HG03095 (cell line): ENCODE results near the gene GRB7.
"Not testable (repeated sequence)": the region's sequence is repeated elsewhere in the genome, so short reads cannot be mapped to it uniquely, and the experiment has no call there.

Experiments
- ATAC-seq: cut with Tn5 transposase; IDR thresholded peaks from one replicate; pipeline ENCODE4 v1.9.1; 2021; ENCODE audit warnings: moderate library complexity; ENCODE audit not compliant: unreplicated experiment

GRB7 gene

DNA sequence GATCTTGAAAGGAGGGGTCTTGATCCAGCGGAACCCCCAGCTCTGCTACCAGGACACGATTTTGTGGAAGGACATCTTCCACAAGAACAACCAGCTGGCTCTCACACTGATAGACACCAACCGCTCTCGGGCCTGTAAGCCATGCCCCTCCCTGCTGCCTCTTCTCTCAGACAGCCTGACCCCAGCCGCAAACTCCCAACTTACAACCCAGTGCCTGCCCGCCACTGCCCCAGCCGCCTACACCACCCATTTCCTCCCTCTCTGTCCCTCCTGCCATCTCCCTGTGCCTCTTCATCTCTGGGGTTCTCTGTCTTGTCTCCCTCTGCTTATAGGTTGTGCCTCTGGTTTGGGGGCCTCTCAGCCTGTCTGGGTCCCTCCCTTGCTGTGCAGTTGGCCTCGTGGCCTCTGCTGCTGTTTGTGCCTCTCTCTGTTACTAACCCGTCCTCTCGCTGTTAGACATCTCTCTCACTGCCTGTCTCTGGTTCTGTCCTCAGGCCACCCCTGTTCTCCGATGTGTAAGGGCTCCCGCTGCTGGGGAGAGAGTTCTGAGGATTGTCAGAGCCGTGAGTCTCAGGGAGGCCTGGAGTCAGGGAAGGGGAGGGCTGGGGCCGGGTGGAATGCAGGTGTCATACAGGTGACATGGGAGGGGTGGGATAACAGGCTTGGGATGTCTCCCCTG lies 28.3 kb upstream of the GRB7 start:
- ATAC-seq: no peak

DNA sequence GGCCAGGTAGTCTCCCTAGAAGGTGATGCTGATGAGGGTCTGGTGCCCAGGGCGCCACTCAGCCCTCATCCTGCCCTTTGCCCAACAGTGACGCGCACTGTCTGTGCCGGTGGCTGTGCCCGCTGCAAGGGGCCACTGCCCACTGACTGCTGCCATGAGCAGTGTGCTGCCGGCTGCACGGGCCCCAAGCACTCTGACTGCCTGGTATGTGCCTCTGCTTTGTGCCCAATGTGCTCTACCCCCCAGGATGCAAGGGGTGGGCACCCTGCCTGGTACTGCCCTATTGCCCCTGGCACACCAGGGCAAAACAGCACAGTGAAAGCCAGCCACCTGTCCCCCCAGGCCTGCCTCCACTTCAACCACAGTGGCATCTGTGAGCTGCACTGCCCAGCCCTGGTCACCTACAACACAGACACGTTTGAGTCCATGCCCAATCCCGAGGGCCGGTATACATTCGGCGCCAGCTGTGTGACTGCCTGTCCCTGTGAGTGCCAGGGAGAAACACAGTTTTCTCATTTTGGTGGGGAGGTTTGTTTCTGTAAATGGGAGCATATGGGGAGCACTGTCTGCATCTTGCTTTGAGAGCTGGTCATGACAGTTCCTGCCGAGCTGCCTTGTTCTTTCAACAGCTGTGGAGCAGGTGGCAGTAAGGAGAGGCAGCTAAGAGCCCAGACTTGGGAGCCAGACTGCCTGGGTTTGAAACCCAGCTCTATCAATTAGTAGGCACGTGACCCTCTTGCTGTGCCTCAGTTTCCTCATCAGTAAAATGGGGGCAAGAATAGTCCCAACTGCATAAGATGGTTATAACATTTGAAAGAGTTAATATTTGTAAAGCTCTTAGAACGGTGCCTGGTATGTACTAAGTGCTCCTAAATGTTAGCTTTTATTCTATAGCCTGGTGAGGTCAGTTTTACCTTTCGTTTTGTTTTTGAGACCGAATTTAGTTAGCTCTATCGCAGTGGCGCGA lies 27.5 kb upstream of the GRB7 start:
- no peak for ATAC-seq

DNA sequence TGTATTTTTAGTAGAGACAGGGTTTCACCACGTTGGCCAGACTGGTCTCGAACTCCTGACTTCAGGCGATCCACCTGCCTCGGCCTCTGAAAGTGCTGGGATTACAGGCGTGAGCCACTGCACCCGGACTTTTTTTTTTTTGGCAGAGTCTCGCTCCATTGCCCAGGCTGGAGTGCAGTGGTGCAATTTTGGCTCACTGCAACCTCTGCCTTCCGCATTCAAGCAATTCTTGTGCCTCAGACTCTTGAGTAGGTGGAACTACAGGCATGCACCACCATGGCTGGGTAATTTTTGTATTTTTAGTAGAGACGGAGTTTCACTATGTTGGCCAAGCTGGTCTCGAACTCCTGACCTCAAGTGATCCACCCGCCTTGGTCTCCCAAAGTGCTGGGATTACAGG lies 26.7 kb upstream of the GRB7 start:
- ATAC-seq: not testable (repeated sequence)

DNA sequence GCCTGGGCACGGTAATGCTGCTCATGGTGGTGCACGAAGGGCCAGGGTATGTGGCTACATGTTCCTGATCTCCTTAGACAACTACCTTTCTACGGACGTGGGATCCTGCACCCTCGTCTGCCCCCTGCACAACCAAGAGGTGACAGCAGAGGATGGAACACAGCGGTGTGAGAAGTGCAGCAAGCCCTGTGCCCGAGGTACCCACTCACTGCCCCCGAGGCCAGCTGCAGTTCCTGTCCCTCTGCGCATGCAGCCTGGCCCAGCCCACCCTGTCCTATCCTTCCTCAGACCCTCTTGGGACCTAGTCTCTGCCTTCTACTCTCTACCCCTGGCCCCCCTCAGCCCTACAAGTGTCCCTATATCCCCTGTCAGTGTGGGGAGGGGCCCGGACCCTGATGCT lies 25.9 kb upstream of the GRB7 start:
- no peak for ATAC-seq

GRCh38 chr17:39714234-39714633 lies 23.5 kb upstream of the GRB7 start:
- ATAC-seq: no peak

- no peak for ATAC-seq
These were observed 22.2 kb upstream of the GRB7 start for GRCh38 chr17:39715375-39716072.

GRCh38 chr17:39716073-39716818 lies 21.5 kb upstream of the GRB7 start:
- ATAC-seq: no peak

DNA sequence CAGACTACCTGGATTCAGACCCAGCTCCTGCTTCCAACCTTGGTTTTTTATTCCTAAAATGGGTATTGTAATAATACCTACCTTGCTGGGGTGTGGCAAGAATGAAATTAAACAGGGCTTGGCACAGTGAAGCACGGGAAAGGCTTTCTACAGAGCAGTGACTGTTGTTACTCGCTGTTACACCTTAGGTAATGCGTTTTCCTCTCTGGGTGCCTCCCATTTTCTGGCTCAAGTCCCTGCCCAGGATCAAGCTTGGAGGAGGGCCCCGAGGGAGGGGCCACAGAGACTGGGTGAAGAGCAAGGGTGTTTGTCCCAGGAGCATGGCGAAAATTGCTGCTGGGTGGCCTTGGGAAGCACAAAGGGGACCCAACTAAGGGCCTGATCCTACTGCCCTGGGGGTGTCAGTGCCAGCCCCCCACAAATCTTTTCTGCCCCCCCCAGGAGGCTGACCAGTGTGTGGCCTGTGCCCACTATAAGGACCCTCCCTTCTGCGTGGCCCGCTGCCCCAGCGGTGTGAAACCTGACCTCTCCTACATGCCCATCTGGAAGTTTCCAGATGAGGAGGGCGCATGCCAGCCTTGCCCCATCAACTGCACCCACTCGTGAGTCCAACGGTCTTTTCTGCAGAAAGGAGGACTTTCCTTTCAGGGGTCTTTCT lies 20.7 kb upstream of the GRB7 start:
- no peak for ATAC-seq

GRCh38 chr17:39717660-39718059 lies 20.1 kb upstream of the GRB7 start:
- ATAC-seq: no peak

DNA sequence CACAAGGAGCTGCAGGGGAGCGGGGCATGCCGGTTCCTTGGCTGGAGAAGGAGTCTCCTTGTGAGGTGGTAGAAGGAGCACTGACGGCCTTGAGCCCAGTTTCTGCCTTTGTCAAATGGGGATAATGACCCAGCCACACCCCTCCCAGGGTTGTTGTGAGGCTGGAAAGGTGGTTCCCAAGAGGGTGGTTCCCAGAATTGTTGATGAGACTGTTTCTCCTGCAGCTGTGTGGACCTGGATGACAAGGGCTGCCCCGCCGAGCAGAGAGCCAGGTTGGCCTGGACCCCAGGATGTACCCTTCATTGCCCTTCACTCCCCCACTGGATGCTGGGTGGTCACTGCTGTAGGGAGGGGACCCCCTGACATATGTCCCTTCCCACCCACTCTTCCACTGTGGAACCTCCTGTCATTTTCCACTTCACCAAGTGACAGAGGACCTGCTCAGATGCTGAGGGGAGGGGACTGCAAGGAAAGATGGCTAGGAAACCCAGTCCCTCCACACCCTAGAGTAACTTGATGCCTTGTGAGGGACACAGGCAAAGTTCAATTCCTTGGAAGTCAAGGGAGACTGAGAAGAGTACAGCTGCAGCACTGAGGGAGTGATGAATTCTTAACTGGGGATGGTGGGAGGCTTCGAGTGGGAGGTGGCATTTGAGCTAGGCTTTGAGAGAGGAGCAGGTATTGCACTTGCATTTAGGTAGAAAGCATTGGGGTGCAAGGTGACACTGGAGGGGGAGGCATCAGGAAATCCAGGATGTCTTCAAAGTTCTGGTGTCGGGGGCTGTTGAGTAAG lies 18.0 kb upstream of the GRB7 start:
- no peak for ATAC-seq

GRCh38 chr17:39722104-39722503 lies 15.6 kb upstream of the GRB7 start:
- no peak for ATAC-seq

- no peak for ATAC-seq
These were observed 14.5 kb upstream of the GRB7 start for GRCh38 chr17:39722965-39723848.

DNA sequence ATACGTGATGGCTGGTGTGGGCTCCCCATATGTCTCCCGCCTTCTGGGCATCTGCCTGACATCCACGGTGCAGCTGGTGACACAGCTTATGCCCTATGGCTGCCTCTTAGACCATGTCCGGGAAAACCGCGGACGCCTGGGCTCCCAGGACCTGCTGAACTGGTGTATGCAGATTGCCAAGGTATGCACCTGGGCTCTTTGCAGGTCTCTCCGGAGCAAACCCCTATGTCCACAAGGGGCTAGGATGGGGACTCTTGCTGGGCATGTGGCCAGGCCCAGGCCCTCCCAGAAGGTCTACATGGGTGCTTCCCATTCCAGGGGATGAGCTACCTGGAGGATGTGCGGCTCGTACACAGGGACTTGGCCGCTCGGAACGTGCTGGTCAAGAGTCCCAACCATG lies 13.0 kb upstream of the GRB7 start:
- ATAC-seq: no peak

- not testable (repeated sequence) for ATAC-seq
These were observed 11.8 kb upstream of the GRB7 start for GRCh38 chr17:39725923-39726322.

DNA sequence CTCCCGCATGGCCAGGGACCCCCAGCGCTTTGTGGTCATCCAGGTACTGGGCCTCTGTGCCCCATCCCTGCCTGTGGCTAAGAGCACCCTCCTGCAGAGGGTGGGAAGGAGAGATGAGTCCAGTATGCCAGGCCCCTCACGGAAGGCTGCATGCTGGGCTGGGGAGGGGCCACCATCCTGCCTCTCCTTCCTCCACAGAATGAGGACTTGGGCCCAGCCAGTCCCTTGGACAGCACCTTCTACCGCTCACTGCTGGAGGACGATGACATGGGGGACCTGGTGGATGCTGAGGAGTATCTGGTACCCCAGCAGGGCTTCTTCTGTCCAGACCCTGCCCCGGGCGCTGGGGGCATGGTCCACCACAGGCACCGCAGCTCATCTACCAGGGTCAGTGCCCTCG lies 11.1 kb upstream of the GRB7 start:
- no peak for ATAC-seq

- no peak for ATAC-seq
These were observed 10.2 kb upstream of the GRB7 start for GRCh38 chr17:39727556-39727955.

- no peak for ATAC-seq
These were observed 8.4 kb upstream of the GRB7 start for GRCh38 chr17:39729280-39729851.
